NT2/D1 (cell line): ENCODE data around the gene SHROOM4.

Source experiments
- SUZ12 ChIP-seq: IDR thresholded peaks from 2 replicates; pipeline ENCODE4 v1.6.1; 2011; ENCODE audit not compliant: insufficient read length, insufficient read depth; ENCODE audit errors: extremely low read depth
- YY1 ChIP-seq: IDR thresholded peaks from 2 replicates; pipeline ENCODE4 v1.6.1; 2011; ENCODE audit not compliant: insufficient read length, insufficient read depth
- ZNF274 ChIP-seq: IDR thresholded peaks from 2 replicates; pipeline ENCODE4 v1.6.1; 2011; ENCODE audit warnings: mild to moderate bottlenecking, low read depth, low read length

GRCh38 chrX:50719614-50720013 is 94.4 kb downstream of the SHROOM4 start:
- TF ChIP-seq YY1 (no peak), SUZ12 (no peak), ZNF274 (no peak)
